GM12872 (cell line): ENCODE measurements around the gene MFAP4.

Experiments used
- TF ChIP-seq, protein P1 (sequence below): IDR thresholded peaks from 3 replicates; pipeline ENCODE4 v1.5.1; 2011; ENCODE audit warnings: low read depth, mild to moderate bottlenecking, low read length, moderate library complexity; ENCODE audit not compliant: insufficient read depth

The MFAP4 gene

DNA sequence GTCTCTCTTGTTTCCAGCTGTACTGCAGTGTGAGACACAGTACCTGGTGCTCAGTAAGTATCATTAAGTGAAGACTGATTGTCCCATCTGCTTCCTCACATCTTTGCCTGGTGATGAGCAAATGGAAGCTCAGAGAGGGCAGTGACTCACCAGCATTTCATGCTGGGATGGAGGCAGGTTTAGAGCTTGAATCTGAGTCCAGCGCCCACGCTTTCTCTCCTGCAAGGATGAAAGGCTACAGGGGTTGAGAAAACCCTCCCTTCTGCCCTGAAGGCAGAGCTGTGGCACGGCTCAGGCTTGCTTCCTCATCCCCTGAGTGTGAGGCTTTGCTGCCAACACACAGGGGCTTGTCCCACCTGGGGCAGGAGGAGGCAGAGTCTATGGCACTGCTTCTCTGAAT lies 22.5 kb upstream of the MFAP4 start:
- TF ChIP-seq, protein P1, sequence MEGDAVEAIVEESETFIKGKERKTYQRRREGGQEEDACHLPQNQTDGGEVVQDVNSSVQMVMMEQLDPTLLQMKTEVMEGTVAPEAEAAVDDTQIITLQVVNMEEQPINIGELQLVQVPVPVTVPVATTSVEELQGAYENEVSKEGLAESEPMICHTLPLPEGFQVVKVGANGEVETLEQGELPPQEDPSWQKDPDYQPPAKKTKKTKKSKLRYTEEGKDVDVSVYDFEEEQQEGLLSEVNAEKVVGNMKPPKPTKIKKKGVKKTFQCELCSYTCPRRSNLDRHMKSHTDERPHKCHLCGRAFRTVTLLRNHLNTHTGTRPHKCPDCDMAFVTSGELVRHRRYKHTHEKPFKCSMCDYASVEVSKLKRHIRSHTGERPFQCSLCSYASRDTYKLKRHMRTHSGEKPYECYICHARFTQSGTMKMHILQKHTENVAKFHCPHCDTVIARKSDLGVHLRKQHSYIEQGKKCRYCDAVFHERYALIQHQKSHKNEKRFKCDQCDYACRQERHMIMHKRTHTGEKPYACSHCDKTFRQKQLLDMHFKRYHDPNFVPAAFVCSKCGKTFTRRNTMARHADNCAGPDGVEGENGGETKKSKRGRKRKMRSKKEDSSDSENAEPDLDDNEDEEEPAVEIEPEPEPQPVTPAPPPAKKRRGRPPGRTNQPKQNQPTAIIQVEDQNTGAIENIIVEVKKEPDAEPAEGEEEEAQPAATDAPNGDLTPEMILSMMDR = no peak

- TF ChIP-seq, protein P1 = no peak
Measured at GRCh38 chr17:19409066-19409465, 22.1 kb upstream of the MFAP4 start.

DNA sequence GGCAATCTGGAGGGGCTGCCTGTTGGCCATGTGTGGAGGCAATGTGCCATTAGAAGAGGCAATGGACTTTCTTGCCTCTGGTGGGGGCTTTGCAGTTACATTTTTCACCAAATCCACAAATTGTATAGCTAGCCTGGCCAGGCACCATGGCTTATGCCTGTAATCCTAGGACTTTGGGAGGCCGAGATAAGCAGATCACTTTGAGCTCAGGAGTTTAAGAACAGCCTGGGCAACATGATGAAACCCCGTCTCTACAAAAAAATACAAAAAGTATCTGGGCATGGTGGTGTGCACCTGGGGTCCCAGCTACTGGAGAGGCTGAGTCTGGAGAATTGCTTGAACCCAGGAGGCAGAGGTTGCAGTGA lies 21.3 kb upstream of the MFAP4 start:
- TF ChIP-seq, protein P1 = no peak

DNA sequence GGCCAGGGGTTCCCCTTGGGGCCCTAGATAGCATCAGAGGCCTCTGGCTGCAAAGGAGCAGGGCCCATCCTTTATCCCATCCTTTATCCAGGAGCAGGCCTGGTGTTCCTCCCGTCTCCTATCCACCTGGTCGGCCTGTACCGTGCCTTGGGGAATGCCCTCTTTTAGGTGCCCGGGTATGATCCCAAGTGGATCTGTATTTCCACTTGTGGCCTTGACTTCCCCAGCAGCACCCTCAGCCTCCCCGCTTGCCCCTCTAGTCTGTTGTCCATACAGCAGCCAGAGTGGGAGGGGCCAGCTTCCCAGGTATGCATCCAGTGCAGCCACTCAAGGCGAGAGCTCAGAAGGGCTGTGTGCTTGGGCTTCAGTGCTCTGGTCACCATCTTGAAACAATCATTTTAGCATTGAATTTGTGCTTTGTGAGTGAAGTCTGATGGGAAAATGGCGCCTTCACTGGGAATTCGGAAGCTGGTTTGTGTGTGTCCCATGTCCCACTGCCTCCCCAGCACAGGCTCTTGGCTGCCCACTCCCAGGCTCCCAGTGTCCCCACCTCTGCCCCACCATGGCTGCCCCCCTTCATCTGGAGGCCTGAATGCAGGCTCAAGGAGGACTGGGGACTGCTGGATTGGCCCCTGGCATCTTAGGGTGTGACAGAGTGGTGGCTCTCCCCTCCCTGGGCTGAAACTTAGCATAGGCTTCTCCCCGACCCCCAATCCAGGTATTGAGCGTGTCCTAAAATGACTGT lies 20.8 kb upstream of the MFAP4 start:
- TF ChIP-seq, protein P1 = no peak

- TF ChIP-seq, protein P1 = no peak
Measured at GRCh38 chr17:19405114-19405513, 18.1 kb upstream of the MFAP4 start.

DNA sequence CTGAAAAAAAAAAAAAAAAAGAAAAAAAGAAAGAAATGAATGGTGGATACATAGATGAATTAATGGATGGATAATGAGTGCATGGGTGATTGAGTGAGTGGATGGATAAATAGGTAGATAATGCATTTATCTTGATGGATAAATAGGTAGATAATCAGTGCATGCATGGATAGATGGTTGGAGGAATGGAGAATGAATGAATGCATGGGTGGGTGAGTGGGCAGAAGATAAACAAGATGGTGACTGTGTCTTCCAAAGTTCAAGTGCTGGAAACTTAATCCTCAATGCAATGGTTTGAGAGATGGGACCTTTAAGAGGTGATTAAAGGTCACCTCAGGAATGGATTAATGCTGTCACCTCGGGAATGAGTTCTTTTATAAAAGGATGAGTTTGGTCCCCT lies 17.3 kb upstream of the MFAP4 start:
- TF ChIP-seq, protein P1 = no peak

GRCh38 chr17:19403021-19403420 lies 16.0 kb upstream of the MFAP4 start:
- TF ChIP-seq, protein P1 = no peak
